Central memory CD4-positive, alpha-beta T cell (primary cell): Measurements from ENCODE around the gene KRTAP13-3.

Source experiments
- DNase-seq: peaks from one replicate; pipeline ENCODE4 v3.0.0; 2022
- total RNA-seq, 3 experiments: gene quantifications; one replicate each; lab custom pipeline; 2026; lab: John Stamatoyannopoulos, UW

The KRTAP13-3 gene
- total RNA-seq = 0 reads per million in 3 experiments

DNA sequence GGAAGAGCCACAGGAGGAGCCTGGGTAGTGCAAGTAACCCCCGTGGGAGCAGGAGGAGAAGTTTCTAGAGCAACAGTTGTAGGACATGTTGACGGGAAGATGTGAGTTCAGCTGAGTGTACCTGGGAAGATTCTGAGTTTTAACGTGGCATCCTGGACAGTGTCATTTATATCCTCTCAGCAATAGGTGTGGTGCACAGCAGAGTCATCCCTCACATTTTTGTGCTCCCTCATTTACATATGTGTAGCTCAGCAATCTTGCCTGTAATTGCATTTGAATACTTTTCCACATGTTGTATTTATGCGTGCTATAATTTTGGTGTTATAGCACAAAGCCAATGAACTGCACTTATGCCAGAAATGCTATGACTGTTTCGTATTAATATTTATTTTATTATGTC, at the start of gene KRTAP13-3:
TSS of gene KRTAP13-3 (minus strand) at position 101 of the 400 bp plus-strand sequence. CDS start at position 87, 14 bp downstream.
- no peak for DNase-seq

- no peak for DNase-seq
These were observed 43.4 kb upstream of the KRTAP13-3 start for GRCh38 chr21:30468900-30469714.

DNA sequence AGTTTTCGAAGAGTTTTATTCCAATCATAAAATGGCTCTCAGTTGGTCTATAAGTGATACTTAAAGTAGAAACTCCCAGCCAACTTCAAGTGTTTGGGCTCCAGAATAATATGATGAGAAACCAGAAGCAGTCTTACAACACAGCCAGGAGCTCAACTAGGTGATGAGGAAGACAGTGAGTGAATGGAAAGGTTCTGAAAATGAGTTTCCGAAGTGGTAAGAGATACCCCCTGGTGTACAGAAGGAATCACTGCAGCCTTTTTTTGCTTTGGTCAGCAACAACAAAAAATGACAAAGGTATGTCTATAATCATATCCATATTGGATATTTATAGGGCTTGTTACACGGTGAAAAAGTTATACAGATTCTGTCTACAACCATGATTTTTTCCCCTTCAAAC, 38.0 kb upstream of the KRTAP13-3 start:
- no peak for DNase-seq

DNA sequence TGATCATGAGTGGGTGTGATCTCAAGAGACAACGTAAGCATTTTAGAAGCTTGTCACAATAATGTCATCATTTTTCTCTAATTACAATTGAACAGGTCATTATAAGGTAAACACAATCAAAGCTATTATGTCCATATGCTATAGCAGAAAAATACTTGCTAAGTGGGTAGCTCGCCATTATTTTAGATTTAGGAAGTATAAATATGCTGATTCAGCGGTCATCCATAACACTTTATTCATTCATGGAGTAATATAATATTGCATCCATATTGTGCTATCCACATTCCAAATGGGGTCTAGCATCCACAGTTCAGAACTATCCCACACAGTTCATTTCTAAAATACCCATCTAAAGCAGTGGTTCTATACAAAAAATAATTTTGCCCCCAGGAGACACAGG, 22.8 kb upstream of the KRTAP13-3 start:
- no peak for DNase-seq

DNA sequence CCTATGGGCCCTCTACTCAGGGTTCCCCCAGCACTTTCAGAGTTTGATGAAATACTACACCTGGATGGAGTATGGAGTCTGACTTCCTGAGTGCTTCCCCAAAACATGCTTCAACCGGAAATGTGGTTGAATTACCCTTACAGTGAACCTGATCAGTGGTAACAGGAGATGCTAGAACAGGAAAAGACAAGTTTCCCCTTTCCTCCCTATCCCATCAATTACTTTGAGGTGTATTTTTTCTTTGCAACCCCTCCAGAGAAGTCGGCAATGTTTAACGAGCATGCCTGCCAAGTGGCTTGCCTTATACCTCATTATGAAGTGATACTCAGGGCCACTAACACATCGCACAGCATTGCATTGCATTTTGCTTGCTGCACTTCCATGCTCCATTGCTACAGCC, 21.3 kb upstream of the KRTAP13-3 start:
- no peak for DNase-seq

DNA sequence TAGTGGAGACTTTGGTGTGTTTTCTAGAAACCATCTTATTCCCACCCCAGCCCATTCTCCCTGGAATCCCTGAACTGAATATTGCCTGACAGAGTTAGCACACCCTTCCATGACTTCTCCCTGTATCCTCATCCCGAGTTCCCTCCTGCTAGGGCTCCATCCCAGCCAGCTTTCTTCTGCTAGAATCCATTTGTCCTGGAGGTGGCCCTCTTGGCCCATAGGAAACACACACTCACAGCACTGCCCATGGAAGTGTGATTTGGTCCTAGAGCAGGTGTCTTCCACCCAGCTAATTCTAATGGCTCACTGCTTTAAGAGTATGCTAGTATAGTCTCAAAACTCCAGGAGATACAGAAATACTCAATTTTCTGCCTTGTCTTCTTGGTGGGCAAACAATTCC, 18.5 kb upstream of the KRTAP13-3 start:
- DNase-seq = no peak

- no peak for DNase-seq
These were observed 17.5 kb upstream of the KRTAP13-3 start for GRCh38 chr21:30443226-30443625.

GRCh38 chr21:30439975-30440374, 14.2 kb upstream of the KRTAP13-3 start, which contains the start of gene KRTAP15-1:
Gene KRTAP15-1 (plus strand): TSS chr21:30440275. CDS start chr21:30440328, 53 bp downstream.
- no peak for DNase-seq

GRCh38 chr21:30437010-30437565, 11.4 kb upstream of the KRTAP13-3 start:
- no peak for DNase-seq

- no peak for DNase-seq
These were observed 8.4 kb upstream of the KRTAP13-3 start for GRCh38 chr21:30434033-30434631.

GRCh38 chr21:30430170-30430655, 4.5 kb upstream of the KRTAP13-3 start, which contains the start of gene KRTAP13-4:
Gene KRTAP13-4 (plus strand): TSS chr21:30430220. CDS start chr21:30430276, 56 bp downstream.
- no peak for DNase-seq

DNA sequence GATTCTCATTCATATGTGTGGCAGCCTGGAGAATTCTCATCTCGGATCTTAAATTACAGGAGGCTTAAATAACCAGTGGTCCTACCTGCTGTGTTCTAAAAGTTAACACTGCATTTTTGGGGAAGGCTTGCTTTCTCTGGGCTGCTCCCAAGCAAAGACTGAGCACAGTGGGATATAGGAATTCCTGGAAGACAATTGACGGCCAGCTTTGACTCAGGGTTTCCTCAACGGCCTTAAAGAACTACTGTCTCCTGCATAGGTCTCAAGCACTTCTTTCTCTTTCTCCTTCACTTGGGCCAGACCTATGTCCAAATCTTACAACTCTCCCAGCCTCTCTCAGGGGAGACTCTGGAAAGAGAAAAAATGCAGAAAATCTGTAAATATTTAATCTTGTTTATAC, 1.0 kb upstream of the KRTAP13-3 start:
- no peak for DNase-seq

GRCh38 chr21:30415993-30416392, 9.7 kb downstream of the KRTAP13-3 start:
- no peak for DNase-seq

DNA sequence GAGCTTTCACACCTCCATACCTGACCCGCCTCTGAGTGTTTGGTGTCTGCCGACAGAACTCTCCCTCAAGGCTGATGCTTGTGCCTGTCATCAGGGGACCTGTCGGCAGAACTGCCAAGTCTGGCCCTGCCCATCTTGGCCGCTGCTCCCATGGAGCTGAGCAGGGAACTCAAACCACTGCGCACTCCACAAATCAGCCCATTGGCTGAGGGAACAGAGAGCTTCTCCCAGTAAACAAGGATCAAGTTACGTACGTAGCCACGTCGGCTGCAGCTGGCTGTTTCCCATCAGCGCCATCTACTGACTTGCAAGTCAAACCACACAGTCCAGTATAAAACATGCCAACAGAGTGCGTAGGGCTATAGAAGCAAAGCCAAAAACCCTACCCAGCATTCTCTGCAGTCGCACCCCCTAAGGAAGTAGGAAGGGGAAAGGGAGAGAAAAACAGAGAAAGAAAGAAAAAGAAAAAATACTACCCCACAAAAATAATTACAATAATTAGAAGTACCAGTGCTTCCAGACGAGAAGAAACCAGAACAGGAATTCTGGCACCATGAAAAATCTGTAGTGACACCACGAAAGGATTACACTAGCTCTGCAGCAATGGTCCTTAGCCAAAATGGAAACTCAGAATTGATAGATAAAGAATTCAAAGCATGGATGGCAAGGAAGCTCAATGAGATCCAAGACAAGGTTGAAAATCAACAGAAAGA, 16.8 kb downstream of the KRTAP13-3 start:
- no peak for DNase-seq

GRCh38 chr21:30395731-30396130, 30.0 kb downstream of the KRTAP13-3 start, which contains the start of gene KRTAP13-1:
Gene KRTAP13-1 (plus strand): TSS chr21:30396031. CDS start chr21:30396087, 56 bp downstream.
- DNase-seq = no peak

DNA sequence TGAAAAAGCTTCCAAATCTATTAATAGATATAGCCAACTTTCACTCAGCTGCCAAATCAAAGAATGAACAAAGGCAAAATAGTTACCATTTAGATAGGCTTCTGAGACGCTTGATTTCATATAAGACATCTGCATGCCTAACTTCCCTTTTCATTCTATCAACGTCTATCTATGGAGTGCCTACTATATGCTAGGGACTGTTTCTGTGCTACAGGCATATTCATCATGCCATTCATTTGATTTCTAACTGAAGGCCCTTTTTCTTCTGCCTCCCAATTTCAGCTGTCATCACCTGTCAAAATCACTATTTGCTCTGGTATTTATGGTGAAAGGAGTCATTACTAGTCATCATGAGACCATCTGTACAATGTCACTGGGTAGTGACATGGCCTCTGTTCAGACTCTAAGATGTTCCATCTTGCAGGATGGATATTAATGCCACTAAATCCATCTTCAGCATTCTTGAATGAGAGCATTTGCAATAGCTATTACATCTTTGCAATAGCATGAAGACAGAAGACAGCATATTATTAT, 34.2 kb downstream of the KRTAP13-3 start:
- no peak for DNase-seq

- DNase-seq = no peak
These were observed 43.5 kb downstream of the KRTAP13-3 start for GRCh38 chr21:30382201-30382600.
